Measurements from ENCODE around the gene ACADSB.

Gene ACADSB

GRCh38 chr10:122974543-122975064, 34.2 kb upstream of the ACADSB start:
- no peak overlapping the region for H3K4me3 ChIP-seq (ENCODE audit: low read depth, low read length)
- no peak for TF ChIP-seq POLR2A (IDR thresholded peaks at IDR 0.05; ENCODE audit: extremely low read depth, insufficient read length)
- no peak for TF ChIP-seq MYC (IDR thresholded peaks at IDR 0.05; ENCODE audit: low read depth, low read length)
- no peak for DNase-seq (ENCODE audit: low read depth)

GRCh38 chr10:122980209-122981065, 28.4 kb upstream of the ACADSB start, which contains the start of gene PSTK:
PSTK (plus strand) TSS chr10:122980401; CDS start chr10:122980480, 79 bp downstream.
- peak within 1 kb of the TSS; percentile 77 for H3K4me3 ChIP-seq (ENCODE audit: low read depth, low read length)
- TF ChIP-seq MYC (IDR thresholded peaks at IDR 0.05; ENCODE audit: low read depth, low read length) (peak; percentile 85), CTCF (IDR thresholded peaks at IDR 0.05; ENCODE audit: low read depth, low read length) (peak; percentile 83), POLR2A (IDR thresholded peaks at IDR 0.05; ENCODE audit: extremely low read depth, insufficient read length) (peak; percentile 83)
- TF ChIP-seq, protein P1, sequence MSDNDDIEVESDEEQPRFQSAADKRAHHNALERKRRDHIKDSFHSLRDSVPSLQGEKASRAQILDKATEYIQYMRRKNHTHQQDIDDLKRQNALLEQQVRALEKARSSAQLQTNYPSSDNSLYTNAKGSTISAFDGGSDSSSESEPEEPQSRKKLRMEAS (IDR thresholded peaks at IDR 0.05; ENCODE audit: low read depth, low read length) = peak; percentile 75
- peak; percentile 94 for DNase-seq (ENCODE audit: low read depth)

GRCh38 chr10:122981066-122981464, 27.7 kb upstream of the ACADSB start:
- peak overlapping the region; percentile 77 for H3K4me3 ChIP-seq (ENCODE audit: low read depth, low read length)
- DNase-seq (ENCODE audit: low read depth) = peak; percentile 75
- TF ChIP-seq MYC (IDR thresholded peaks at IDR 0.05; ENCODE audit: low read depth, low read length) (peak; percentile 22; the same call in 1 of the 2 replicates), CTCF (IDR thresholded peaks at IDR 0.05; ENCODE audit: low read depth, low read length) (peak; percentile 49), POLR2A (IDR thresholded peaks at IDR 0.05; ENCODE audit: extremely low read depth, insufficient read length) (no peak)
- TF ChIP-seq, protein P1 (IDR thresholded peaks at IDR 0.05; ENCODE audit: low read depth, low read length) = 0 out of 2 replicates have a peak, but pooled peaks have one; percentile 13

DNA sequence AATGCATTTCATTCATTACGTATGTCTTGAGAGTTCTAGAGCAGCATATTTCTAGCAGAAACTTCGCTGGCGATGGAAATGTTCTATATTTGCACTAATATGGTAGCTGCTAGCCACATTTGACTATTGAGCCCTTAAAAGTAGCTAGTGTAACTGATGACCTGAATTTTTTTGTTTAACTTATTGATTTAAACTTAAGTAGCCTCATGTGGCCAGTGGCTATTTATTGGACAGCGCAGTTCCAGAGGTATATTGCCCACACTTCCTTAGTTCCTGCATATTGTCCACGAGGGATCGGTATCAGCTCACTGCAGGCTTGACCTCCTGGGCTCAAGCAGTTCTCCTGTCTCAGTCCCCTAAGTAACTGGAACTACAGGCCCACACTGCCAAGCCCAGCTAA, 24.9 kb upstream of the ACADSB start:
- DNase-seq (ENCODE audit: low read depth) = no peak
- TF ChIP-seq MYC (IDR thresholded peaks at IDR 0.05; ENCODE audit: low read depth, low read length) (no peak), CTCF (IDR thresholded peaks at IDR 0.05; ENCODE audit: low read depth, low read length) (no peak), POLR2A (IDR thresholded peaks at IDR 0.05; ENCODE audit: extremely low read depth, insufficient read length) (no peak)
- TF ChIP-seq, protein P1 (IDR thresholded peaks at IDR 0.05; ENCODE audit: low read depth, low read length) = no peak
- no peak overlapping the region for H3K4me3 ChIP-seq (ENCODE audit: low read depth, low read length)

DNA sequence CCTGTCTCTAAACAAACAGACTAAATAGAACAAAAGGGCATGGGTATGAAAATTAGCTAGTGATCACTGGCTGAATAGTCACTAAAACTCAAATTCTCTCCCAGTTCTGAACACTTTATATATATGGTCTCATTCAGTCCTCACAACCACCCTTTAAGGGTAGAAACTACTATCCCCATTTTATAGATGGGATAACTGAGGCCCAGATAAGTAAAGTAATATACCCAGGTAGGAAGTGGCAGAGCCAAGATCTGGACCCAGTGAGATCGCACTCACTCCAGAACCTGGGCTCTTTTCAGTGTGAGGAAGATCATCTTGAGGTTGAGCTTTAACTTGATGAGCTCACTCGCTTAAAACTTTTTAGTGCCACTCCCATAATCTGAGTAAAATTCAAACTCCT, 24.1 kb upstream of the ACADSB start:
- no peak for DNase-seq (ENCODE audit: low read depth)
- TF ChIP-seq CTCF (IDR thresholded peaks at IDR 0.05; ENCODE audit: low read depth, low read length) (no peak), MYC (IDR thresholded peaks at IDR 0.05; ENCODE audit: low read depth, low read length) (no peak), POLR2A (IDR thresholded peaks at IDR 0.05; ENCODE audit: extremely low read depth, insufficient read length) (no peak)
- TF ChIP-seq, protein P1 (IDR thresholded peaks at IDR 0.05; ENCODE audit: low read depth, low read length) = no peak
- H3K4me3 ChIP-seq (ENCODE audit: low read depth, low read length) = no peak overlapping the region

- no peak for DNase-seq (ENCODE audit: low read depth)
- TF ChIP-seq CTCF (IDR thresholded peaks at IDR 0.05; ENCODE audit: low read depth, low read length) (no peak), POLR2A (IDR thresholded peaks at IDR 0.05; ENCODE audit: extremely low read depth, insufficient read length) (no peak), MYC (IDR thresholded peaks at IDR 0.05; ENCODE audit: low read depth, low read length) (no peak)
- TF ChIP-seq, protein P1 (IDR thresholded peaks at IDR 0.05; ENCODE audit: low read depth, low read length) = no peak
- H3K4me3 ChIP-seq (ENCODE audit: low read depth, low read length) = no peak overlapping the region
Observed at GRCh38 chr10:122986335-122986734, 22.5 kb upstream of the ACADSB start.

Data from NB4 (cell line).